HCT116 (cell line): ENCODE measurements around the gene LIMK2.

Experiments
- CBX3 ChIP-seq: IDR thresholded peaks from 2 replicates; pipeline ENCODE4 v1.6.1; 2012; ENCODE audit warnings: low read depth
- CTCF ChIP-seq, 3 experiments: fragments of 200-600 bp in 1 of 3; sonication (generic) in 1 of 3; IDR thresholded peaks in 2 of 3; conservative IDR thresholded peaks in 1 of 3; 2 replicates each; pipeline ENCODE4 v1.5.1; 2012 to 2017; ENCODE audit warnings: low read depth in 2 of 3, low read length in 2 of 3, antibody characterized with exemption in 1 of 3, borderline replicate concordance in 1 of 3, control low read depth in 1 of 3, mild to moderate bottlenecking in 1 of 3, mixed read lengths in 1 of 3, mixed run types in 1 of 3, moderate library complexity in 1 of 3; ENCODE audit not compliant: insufficient read depth in 1 of 3
- ELF1 ChIP-seq: IDR thresholded peaks from 2 replicates; pipeline ENCODE4 v1.6.1; 2012; ENCODE audit warnings: low read depth, borderline replicate concordance
- EZH2 ChIP-seq: fragments of 200-600 bp; sonication (generic); IDR thresholded peaks from 2 replicates; pipeline ENCODE4 v1.6.1; 2017; ENCODE audit warnings: antibody characterized with exemption, mixed run types
- EZH2phosphoT487 ChIP-seq: fragments of 200-600 bp; IDR thresholded peaks from 2 replicates; pipeline ENCODE4 v1.6.1; 2018; ENCODE audit warnings: antibody characterized with exemption, borderline replicate concordance
- POLR2A ChIP-seq: IDR thresholded peaks from 2 replicates; pipeline ENCODE4 v1.7.0; 2011; ENCODE audit warnings: borderline replicate concordance; ENCODE audit not compliant: insufficient read depth, insufficient read length; ENCODE audit errors: extremely low read depth
- POLR2AphosphoS5 ChIP-seq: IDR thresholded peaks from 2 replicates; pipeline ENCODE4 v1.6.1; 2011; ENCODE audit warnings: mild to moderate bottlenecking, low read depth, low read length, moderate library complexity
- RAD21 ChIP-seq: IDR thresholded peaks from 2 replicates; pipeline ENCODE4 v1.6.1; 2012; ENCODE audit warnings: low read depth, mild to moderate bottlenecking
- REST ChIP-seq: IDR thresholded peaks from 2 replicates; pipeline ENCODE4 v1.6.1; 2012; ENCODE audit warnings: low read depth
- SIN3A ChIP-seq: IDR thresholded peaks from 2 replicates; pipeline ENCODE4 v1.6.1; 2012; ENCODE audit warnings: low read depth
- SRF ChIP-seq: IDR thresholded peaks from 2 replicates; pipeline ENCODE4 v1.6.1; 2012; ENCODE audit warnings: low read depth
- TCF7L2 ChIP-seq: IDR thresholded peaks from 2 replicates; pipeline ENCODE4 v1.7.0; 2011; ENCODE audit warnings: borderline replicate concordance, inconsistent platforms; ENCODE audit not compliant: insufficient read depth, insufficient read length; ENCODE audit errors: extremely low read depth
- YY1 ChIP-seq: IDR thresholded peaks from 2 replicates; pipeline ENCODE4 v1.6.1; 2011; ENCODE audit warnings: low read length, low read depth, moderate library complexity, mild to moderate bottlenecking; ENCODE audit not compliant: insufficient replicate concordance; ENCODE audit errors: extremely low read depth
- ZBTB33 ChIP-seq: IDR thresholded peaks from 2 replicates; pipeline ENCODE4 v1.6.1; 2011; ENCODE audit warnings: mild to moderate bottlenecking, low read length, moderate library complexity; ENCODE audit not compliant: insufficient replicate concordance; ENCODE audit errors: extremely low read depth

GRCh38 chr22:31286360-31287255 is 74.5 kb downstream of the LIMK2 start:
- no peak for TF ChIP-seq EZH2
- no peak for TF ChIP-seq CTCF (IDR thresholded peaks at IDR 0.05 in 2 of 3, conservative IDR thresholded peaks at IDR 0.05 in 1 of 3; ENCODE audit: borderline replicate concordance in 1 of 3, insufficient read depth in 1 of 3, low read depth in 2 of 3, low read length in 2 of 3)
- TF ChIP-seq SIN3A, result no peak
- TF ChIP-seq EZH2phosphoT487, result no peak
- no peak for TF ChIP-seq TCF7L2
- TF ChIP-seq POLR2A, result no peak
- TF ChIP-seq YY1, result no peak
- no peak for TF ChIP-seq ELF1
- TF ChIP-seq RAD21, result no peak
- TF ChIP-seq SRF, result no peak
- TF ChIP-seq POLR2AphosphoS5, result no peak
- no peak for TF ChIP-seq REST
- no peak for TF ChIP-seq ZBTB33
- TF ChIP-seq CBX3, result no peak
